GM12892 (cell line): ENCODE measurements around the gene BABAM2.

Experiments used
- DNase-seq: peaks from one replicate; pipeline ENCODE4 v3.0.0; 2011; ENCODE audit not compliant: insufficient read length
- FAIRE-seq: peaks from 2 replicates; lab custom pipeline; 2011; peaks lifted over from hg19 to GRCh38; lab: Jason Lieb, UNC
- POLR2A ChIP-seq: IDR thresholded peaks from 2 replicates; pipeline ENCODE4 v1.6.1; 2011; ENCODE audit warnings: low read depth, low read length, control low read depth
- POLR2AphosphoS5 ChIP-seq: IDR thresholded peaks from 2 replicates; pipeline ENCODE4 v1.6.1; 2011; ENCODE audit warnings: low read depth, low read length, control low read depth
- TAF1 ChIP-seq: IDR thresholded peaks from 2 replicates; pipeline ENCODE4 v1.6.1; 2011; ENCODE audit warnings: low read depth, mild to moderate bottlenecking, control low read depth, low read length, borderline replicate concordance

BABAM2 gene

DNA sequence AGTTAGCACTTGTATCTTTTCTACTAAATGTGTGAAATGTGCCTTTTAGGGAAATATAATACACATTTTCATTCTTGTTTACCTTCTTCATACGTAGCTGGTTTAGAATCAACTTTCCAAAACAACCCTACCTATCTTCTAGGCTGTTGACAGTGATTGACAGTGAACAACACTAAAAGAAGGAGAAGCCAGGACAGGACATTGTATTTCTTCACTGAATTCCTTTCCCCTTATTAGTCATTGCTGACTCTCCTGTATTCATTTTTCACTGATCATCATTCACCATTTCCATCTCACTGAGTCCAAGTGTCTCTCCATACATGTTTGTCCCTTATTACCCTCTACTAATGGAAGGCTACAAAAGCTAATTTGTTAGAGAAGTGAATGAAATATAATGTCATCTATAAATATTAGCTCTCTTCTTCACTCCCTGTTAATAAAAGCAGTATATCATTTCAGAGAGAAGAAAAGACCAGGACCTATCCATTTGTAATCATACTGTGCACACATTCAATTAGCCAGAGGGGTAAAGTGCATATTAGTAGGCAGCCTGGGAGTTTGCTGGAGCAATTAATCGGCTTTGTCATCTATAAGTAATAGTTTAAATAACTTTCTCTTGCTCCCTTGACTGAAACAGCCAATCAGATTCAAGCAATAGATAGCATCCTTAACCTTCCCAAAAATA, 309.6 kb downstream of the BABAM2 start:
- TF ChIP-seq TAF1 (no peak), POLR2AphosphoS5 (no peak), POLR2A (no peak)
- no peak for FAIRE-seq
- DNase-seq, result no peak

DNA sequence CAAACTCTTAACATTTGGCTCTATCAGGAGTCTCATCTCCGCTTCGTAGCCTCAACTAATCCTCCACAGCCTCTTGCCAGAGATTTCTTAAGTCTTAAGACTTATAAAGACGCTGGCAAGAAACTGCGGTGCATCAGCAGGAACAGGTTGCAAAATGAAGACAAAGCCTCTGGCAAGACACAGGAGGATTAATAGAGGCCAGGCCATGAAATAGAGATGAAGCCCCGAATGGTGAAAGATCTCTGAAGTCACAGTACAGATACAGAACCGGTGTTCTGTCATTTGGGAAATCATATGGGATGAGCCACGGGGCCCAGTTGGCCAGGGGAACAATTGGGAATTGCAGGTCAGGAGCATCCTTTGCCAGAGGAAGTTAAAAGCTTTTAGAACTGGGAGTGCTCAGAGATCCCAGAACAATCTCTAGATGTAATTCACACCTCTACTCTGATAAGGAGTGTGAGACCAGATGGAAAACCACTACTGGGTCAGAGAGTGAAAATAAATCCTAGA, 311.2 kb downstream of the BABAM2 start:
- DNase-seq, result no peak
- FAIRE-seq, result no peak
- TF ChIP-seq POLR2AphosphoS5, result no peak
- no peak for TF ChIP-seq TAF1
- no peak for TF ChIP-seq POLR2A

DNA sequence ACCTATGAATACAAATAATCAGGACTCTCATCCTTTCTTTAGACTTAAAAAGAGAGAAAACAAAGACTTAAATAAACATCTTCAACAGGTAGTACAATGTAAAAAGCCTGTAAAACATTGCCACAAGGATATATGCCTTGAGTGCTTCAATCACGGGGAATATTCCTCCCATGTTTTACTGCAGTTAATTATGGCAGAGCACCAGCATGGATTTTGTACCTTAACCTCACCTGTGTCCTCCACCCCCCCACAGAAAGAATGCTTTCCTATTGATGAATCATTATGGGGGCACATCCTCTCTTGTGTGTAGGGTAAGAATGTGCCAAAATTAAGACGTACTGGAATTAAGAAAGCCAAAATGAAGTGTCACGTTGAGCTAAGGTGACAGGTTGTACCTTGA, 312.2 kb downstream of the BABAM2 start:
- FAIRE-seq (no peak), DNase-seq (no peak)
- TF ChIP-seq TAF1 (no peak), POLR2A (no peak), POLR2AphosphoS5 (no peak)

DNA sequence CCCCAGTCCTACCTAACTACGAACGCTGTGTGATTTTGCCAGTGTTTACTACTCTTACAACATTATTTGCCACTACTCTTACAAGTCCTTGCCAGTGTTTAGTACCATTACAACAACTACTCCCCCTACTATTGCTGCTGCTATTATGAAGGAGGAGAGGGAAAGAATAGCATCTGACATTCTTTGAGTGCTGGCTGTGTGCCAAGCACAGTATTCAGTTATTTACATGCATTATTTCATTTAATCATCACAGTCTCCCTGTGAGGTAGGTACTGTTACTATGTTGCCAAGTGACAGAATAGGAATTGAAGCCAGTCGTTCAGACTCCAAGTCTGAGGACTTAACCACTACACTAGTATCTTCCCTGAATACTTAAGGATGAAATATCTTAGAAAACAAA, 316.2 kb downstream of the BABAM2 start:
- no peak for FAIRE-seq
- DNase-seq, result no peak
- no peak for TF ChIP-seq POLR2AphosphoS5
- TF ChIP-seq POLR2A, result no peak
- TF ChIP-seq TAF1, result no peak

DNA sequence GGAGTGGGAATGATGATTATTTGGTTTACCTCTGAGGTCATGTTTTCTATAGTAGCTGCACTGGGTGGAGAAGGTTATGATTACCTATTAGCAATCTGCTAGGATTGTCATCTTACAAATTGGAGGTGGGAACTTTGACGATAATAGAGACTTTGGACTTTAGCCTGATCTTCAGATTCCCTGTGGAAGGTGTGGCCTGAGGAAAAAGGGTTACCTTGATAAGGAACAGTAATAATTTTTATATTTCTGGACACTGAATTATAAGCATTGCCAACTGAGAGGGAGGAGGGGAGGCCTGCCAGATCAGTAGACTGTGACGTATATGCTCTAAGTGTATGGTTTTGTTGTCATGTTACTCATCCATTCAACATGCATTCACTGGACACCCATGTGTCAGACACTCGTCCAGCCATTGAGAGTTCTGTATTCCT, 318.7 kb downstream of the BABAM2 start:
- TF ChIP-seq POLR2AphosphoS5 (no peak), POLR2A (no peak), TAF1 (no peak)
- FAIRE-seq, result no peak
- no peak for DNase-seq

DNA sequence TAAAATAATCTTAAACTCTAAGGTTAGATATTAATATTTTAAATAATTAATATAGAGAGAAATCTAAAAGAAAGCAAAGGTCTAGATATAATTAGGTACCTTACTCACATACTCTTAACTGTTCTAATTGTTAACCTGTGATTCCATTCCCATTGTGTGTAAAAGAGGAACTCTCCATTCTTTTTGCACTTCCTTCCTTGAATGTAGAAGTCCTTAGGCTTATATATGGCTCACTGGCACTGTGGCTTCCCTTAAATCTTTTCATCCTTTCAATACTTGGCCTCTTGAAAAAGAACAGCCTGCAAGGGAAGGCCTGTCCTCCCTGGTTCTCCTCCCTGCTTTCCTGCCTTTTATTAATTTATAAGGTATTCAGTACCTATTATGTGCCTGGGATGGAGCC, 319.3 kb downstream of the BABAM2 start:
- no peak for DNase-seq
- no peak for FAIRE-seq
- no peak for TF ChIP-seq POLR2AphosphoS5
- TF ChIP-seq TAF1, result no peak
- no peak for TF ChIP-seq POLR2A

DNA sequence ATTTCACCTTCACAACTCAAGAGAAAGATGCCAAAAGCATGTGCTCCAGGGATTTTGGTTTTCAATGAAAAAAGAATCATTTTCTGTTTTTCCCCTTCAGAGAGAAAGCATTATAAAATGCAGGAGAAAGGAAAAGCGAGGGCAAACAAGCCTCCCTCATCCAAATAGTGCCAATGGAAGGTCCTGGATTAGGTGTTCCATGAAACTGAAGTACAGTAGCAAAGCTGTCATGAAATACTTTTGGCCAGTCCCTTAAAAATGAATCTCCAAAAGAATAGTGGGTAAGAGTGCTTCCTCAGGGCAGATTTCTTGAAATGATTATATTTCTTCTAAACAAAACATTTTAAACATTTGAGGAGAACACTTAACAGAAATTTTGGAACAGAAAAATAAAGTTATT, 320.0 kb downstream of the BABAM2 start:
- no peak for FAIRE-seq
- TF ChIP-seq POLR2AphosphoS5, result no peak
- no peak for TF ChIP-seq TAF1
- DNase-seq, result no peak

DNA sequence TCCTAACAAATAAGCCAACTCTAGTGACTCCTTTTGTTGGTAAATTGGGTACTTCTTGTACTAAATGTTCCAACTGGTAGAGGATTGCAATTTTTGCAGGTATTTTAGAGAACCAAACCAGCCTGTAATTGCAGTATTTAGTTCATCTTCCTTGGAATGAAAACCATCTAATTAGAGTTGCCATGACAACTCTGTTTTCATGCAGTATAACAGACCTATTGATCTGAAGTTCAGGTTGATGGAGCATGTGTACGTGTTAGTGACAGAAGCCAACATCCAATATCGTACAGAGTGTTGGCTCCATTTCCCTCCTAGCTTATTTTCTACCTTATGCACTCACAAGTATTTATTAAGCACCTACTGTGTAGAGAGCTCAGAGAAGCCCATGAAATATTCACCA, 325.8 kb downstream of the BABAM2 start:
- DNase-seq (no peak), FAIRE-seq (no peak)

DNA sequence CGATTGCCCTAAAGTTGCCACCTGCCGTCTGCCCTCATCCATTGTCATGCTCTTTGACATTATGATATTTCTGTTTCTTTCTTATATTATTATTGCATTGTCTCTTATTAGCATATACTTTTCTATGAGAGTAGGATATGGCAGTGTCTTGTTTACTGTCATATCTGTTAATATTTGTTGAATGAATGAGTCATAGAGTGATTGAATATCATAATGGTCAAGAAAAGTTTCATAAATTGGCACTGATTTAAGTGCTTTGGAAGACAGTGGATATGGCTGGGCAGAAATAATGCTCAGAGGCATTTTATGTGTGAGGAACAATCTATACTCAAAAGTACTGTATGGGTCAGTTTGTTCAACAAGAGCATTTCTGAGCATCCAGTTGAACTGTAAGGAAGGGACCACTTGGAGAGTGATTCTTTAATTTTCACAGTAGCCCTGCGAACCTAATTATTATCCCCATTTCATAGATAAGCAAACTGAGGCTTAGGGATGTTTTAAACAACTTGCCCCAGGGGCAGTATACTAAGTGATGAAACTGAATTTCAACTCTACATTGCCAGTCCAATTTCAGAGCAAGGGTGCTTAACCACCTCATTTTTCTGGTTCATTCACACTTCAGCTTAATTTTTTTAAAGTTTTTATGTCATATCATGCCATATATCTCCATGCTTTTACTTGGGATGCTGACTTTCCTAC, 326.7 kb downstream of the BABAM2 start:
- TF ChIP-seq POLR2AphosphoS5 (no peak), POLR2A (no peak), TAF1 (no peak)
- FAIRE-seq (no peak), DNase-seq (no peak)

More for the DNA sequence above, 325.8 kb downstream of the BABAM2 start:
- TF ChIP-seq POLR2AphosphoS5 (no peak), TAF1 (no peak), POLR2A (no peak)

DNA sequence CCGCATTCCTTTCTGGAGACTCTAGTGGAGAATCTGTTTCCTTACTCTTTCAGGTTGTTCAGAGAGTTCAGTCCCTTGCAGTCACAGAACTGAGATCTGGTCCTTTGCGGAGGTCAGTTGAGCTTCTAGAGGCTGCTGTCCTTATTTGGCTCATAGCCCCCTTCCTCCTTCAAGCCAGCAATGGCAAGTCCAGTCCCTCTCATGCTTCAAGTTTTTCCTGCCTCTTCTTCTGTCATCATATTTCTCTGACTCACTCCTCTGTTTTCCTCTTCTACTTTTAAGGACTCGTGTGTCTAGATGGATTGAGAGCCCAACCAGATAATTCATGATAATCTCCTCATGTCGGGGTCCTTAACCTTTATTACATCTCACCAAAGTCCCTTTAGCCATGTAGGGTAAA, 328.6 kb downstream of the BABAM2 start:
- DNase-seq (no peak), FAIRE-seq (no peak)
- no peak for TF ChIP-seq POLR2AphosphoS5
- no peak for TF ChIP-seq TAF1
- no peak for TF ChIP-seq POLR2A

DNA sequence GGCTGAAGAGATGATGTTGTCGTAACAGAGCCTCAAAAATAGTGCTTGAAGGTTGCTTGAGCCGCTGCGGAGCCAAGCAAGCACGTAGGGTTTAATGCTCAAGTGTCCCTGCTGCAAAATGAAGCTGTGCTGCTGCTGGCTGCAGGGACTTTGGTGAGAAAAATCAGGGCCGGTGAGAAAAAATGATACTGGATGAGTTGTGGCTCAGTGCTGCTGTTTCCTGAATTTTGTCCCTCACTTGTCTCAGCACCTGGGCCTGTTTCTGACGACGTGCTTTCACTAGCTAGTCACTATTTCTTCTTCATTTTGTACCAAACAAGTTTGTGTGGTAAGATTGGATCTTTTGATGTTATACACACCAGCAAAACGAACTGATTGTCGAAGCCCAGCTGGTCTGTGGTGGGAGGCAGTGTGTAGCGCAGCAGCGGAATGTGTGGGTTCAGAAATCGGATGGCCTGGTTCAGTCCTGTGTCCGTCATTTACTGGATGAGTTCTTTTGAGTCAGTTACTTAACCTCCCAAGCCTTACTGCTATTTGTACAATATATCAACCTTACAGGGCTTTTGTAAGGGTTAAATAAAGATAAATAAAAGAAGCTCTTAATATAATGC, 329.3 kb downstream of the BABAM2 start:
- no peak for TF ChIP-seq POLR2AphosphoS5
- TF ChIP-seq TAF1, result no peak
- no peak for TF ChIP-seq POLR2A
- FAIRE-seq (no peak), DNase-seq (no peak)

DNA sequence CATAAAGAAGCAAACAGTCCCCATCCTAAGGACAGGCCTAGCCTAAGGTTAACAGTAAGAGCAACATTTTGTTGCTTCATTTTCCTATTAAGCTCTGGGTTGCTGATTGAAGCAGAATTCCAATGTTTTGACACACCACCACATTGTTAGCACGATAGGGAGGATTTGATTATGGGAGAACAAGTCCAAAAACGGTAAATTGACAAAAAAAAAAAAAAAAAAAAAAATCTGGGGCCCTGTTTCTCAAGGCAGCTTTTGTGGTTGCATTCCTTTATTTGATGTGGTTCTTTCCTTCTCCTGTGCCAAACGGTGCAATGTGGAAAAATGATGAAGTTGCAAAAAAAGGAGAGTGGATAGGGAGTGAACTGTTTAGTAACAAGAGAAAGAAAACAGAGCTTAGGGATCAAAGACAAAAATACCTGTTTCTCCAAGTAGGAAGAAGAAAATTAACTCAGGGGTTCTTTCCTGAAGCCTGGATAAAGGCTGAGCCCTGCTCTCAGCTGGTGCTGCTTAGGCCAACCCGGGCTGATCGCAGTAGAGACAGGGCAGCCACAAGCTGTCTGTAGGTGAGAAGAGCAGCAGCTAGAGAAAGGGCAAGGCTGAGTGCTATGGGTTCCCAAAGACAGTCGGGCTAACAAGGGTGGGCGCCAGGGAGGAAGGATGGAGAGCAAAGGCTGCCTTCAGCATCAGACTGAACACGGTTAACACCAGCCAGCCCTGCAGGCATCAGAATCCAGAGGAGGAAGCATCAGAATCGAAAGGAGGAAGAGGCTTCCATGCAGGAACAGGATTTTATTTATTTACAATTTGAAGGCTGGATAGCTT, 334.3 kb downstream of the BABAM2 start:
- DNase-seq (no peak), FAIRE-seq (no peak)

More for the DNA sequence above, 334.3 kb downstream of the BABAM2 start:
- TF ChIP-seq POLR2AphosphoS5, result no peak
